Measurements from ENCODE around the gene PPP1R15A.

- TF ChIP-seq, protein P1, sequence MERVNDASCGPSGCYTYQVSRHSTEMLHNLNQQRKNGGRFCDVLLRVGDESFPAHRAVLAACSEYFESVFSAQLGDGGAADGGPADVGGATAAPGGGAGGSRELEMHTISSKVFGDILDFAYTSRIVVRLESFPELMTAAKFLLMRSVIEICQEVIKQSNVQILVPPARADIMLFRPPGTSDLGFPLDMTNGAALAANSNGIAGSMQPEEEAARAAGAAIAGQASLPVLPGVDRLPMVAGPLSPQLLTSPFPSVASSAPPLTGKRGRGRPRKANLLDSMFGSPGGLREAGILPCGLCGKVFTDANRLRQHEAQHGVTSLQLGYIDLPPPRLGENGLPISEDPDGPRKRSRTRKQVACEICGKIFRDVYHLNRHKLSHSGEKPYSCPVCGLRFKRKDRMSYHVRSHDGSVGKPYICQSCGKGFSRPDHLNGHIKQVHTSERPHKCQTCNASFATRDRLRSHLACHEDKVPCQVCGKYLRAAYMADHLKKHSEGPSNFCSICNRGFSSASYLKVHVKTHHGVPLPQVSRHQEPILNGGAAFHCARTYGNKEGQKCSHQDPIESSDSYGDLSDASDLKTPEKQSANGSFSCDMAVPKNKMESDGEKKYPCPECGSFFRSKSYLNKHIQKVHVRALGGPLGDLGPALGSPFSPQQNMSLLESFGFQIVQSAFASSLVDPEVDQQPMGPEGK (CRISPR knock-in tag; IDR thresholded peaks at IDR 0.05; ENCODE audit: borderline replicate concordance): no peak
- no peak for TF ChIP-seq TCF4 (CRISPR knock-in tag; IDR thresholded peaks at IDR 0.05; ENCODE audit: borderline replicate concordance)
- no peak for TF ChIP-seq BACH2 (CRISPR knock-in tag; IDR thresholded peaks at IDR 0.05; ENCODE audit: borderline replicate concordance)
- no peak for TF ChIP-seq ZFP3 (CRISPR knock-in tag; IDR thresholded peaks at IDR 0.05)
- TF ChIP-seq ISL1 (CRISPR knock-in tag; IDR thresholded peaks at IDR 0.05): no peak
Observed at GRCh38 chr19:48918801-48919247, 46.6 kb downstream of the PPP1R15A start.

All from SK-N-SH treated with all-trans-retinoic acid at 6 μM for 48 hours (cell line).